HAP-1 (cell line): Measurements from ENCODE around the gene HOXB13.

Source experiments
- DNase-seq, 2 experiments: peaks; one replicate each; pipeline ENCODE4 v3.0.0-alpha.2; 2016 to 2020; ENCODE audit warnings: low spot score in 2 of 2
- H3K27me3 ChIP-seq: fragments of 250-450 bp; sonication (Bioruptor Pico); 2 replicates; pipeline ENCODE4 v1.5.1; 2020; ENCODE audit warnings: low read depth, mild to moderate bottlenecking, moderate library complexity
- H3K36me3 ChIP-seq: fragments of 250-450 bp; sonication (Bioruptor Pico); replicated peaks from 2 replicates; pipeline ENCODE4 v1.5.1; 2020; ENCODE audit warnings: mild to moderate bottlenecking
- H3K4me1 ChIP-seq: fragments of 250-450 bp; sonication (Bioruptor Pico); 2 replicates; pipeline ENCODE4 v1.5.1; 2020; ENCODE audit warnings: mild to moderate bottlenecking
- H3K4me3 ChIP-seq: fragments of 250-450 bp; sonication (Bioruptor Pico); 2 replicates; pipeline ENCODE4 v1.5.1; 2020; ENCODE audit warnings: mild to moderate bottlenecking, moderate library complexity
- H3K9me3 ChIP-seq: fragments of 250-450 bp; sonication (Bioruptor Pico); 2 replicates; pipeline ENCODE4 v1.5.1; 2020; ENCODE audit warnings: mild to moderate bottlenecking, moderate library complexity
- in situ Hi-C: fragments of 300-500 bp; cut with MboI; formaldehyde crosslinking; loops from 3 replicates; pipeline ENCODE4 v1.14.3; 2020; ENCODE audit warnings: low sequenced_read_pairs, inconsistent platforms, mixed read lengths

The HOXB13 gene

GRCh38 chr17:48679385-48680096 lies 49.0 kb downstream of the HOXB13 start:
- in situ Hi-C loops, result loop anchor here (5.0 to 25.0 kb wide), 3 partner anchors 113 to 358 kb away; no protein-coding TSS in a partner anchor
- Histone ChIP-seq H3K9me3 (no peaks in the 10 kb centered on the region), H3K27me3 (no peaks in the 10 kb centered on the region), H3K4me3 (no peak overlapping the region), H3K4me1 (peaks cover 2% of the 10 kb centered on the region; the same call in 1 of the 2 replicates), H3K36me3 (no peaks in the 10 kb centered on the region)
- DNase-seq, result no peak

DNA sequence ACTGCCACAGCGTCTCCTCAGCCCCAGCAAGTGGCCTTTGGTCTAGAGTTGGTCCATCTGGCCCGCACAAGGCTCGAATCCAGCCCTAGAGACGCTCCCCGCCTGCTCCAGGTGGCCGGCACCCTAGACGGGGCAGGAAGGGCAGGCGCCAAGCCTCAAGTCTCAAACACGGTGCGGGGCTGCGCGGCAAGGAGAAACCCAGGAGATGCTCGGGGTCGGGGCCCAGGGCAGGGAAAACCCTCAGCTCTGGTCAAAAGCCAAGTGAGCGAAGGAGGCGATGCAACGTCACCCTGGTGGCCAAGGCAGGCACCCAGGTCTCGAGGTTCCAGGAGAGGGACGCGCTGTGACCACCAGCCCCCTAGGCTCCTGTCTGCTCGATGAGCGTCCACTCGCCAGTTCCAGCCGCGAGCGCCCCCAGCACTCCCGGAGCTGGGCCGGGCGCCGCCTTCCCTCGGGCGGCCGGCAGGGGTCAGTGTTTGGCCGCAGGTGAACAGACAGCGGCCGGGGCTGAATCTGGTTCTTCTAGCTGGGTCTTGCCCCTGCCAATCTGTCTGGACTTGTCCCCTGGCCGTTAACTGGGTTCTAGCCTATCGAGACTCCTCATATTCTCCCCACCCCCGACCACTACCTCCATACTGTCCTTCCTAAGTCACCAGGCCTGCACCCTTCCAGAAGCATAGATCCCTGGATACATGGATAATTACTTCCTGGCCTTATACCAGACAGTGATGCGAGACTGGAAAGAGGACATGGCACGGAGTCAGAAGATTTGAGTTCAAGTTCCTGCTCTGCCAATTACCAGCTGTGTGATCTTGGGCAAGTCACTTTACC lies 50.2 kb downstream of the HOXB13 start:
- Histone ChIP-seq H3K36me3 (no peaks in the 10 kb centered on the region), H3K4me1 (peaks cover 2% of the 10 kb centered on the region; the same call in 1 of the 2 replicates), H3K9me3 (no peaks in the 10 kb centered on the region), H3K4me3 (peak overlapping the region; percentile 26), H3K27me3 (no peaks in the 10 kb centered on the region)
- peak; percentile 67 to 88 for DNase-seq
- in situ Hi-C loops, result loop anchor here (5.0 to 25.0 kb wide), 3 partner anchors 114 to 359 kb away; no protein-coding TSS in a partner anchor

DNA sequence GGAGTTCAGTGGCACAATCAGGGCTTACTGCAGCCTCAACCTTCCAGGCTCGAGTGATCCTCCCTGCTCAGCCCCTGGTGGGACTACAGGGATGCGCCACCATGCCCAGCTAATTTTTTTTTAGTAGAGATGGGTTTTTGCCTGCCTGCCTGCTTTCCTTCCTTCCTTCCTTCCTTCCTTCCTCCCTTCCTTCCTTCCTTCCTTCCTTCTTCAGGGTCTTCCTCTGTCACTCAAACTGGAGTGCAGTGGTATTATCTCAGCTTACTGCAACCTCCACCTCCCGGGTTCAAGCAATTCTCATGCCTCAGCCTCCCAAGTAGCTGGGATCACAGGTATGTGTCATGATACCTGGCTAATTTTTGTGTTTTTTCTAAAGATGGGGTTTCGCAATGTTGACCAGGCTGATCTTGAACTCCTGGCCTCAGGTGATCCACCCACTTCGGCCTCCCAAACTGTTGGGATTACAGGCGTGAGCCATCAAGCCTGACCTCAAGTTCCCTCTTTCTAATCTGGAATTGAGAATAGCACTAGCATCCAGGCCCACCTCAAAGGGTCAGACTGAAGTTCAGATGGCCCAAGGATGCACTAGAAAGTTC lies 51.5 kb downstream of the HOXB13 start:
- in situ Hi-C loops, result loop anchor here (5.0 to 25.0 kb wide), 3 partner anchors 115 to 360 kb away; no protein-coding TSS in a partner anchor
- Histone ChIP-seq H3K9me3 (no peaks in the 10 kb centered on the region), H3K27me3 (no peaks in the 10 kb centered on the region), H3K36me3 (no peaks in the 10 kb centered on the region), H3K4me1 (peaks cover 2% of the 10 kb centered on the region; the same call in 1 of the 2 replicates), H3K4me3 (no peak overlapping the region)
- DNase-seq, result no peak
